Sigmoid colon (tissue), 7 donors: ENCODE measurements around the gene WHRN. TPM values are rescaled to one million over a fixed set of nuclear protein-coding genes. Genes with fewer than 3 reads are reported as not detected.

Experiments used
- DNase-seq: peaks from one replicate; pipeline ENCODE4 v3.0.0-alpha.2; 2019
- H3K27ac ChIP-seq, 4 donors: fragments of 200-600 bp; sonication (generic); one replicate each; pipeline ENCODE4 v1.5.1; 2016 to 2019; ENCODE audit warnings: mild to moderate bottlenecking in 1 of 4
- H3K27me3 ChIP-seq, 3 donors: fragments of 200-600 bp; sonication (generic); one replicate each; pipeline ENCODE4 v1.5.1; 2019; ENCODE audit warnings: mild to moderate bottlenecking in 1 of 3
- H3K36me3 ChIP-seq, 4 donors: fragments of 200-600 bp; sonication (generic); one replicate each; pipeline ENCODE4 v1.5.1; 2016 to 2019
- H3K4me1 ChIP-seq, 4 donors: fragments of 200-600 bp; sonication (generic); one replicate each; pipeline ENCODE4 v1.5.1; 2017 to 2019
- H3K4me3 ChIP-seq, 4 donors: fragments of 200-600 bp; sonication (generic); one replicate each; pipeline ENCODE4 v1.5.1; 2017 to 2019; ENCODE audit warnings: mild to moderate bottlenecking in 2 of 4, moderate library complexity in 1 of 4
- H3K9me3 ChIP-seq, 4 donors: fragments of 200-600 bp in 3 of 4; sonication (generic) in 3 of 4; one replicate each; pipeline versions ENCODE4 v1.5.1 to v1.6.1; 2013 to 2019
- EP300 ChIP-seq, 4 donors: sonication (generic); formaldehyde crosslinking; IDR thresholded peaks; one replicate each; pipeline ENCODE4 v1.6.1; 2017; ENCODE audit warnings: antibody characterized with exemption in 4 of 4
- POLR2A ChIP-seq, 2 donors: fragments of 450-650 bp; IDR thresholded peaks; one replicate each; pipeline ENCODE4 v1.6.1; 2016; ENCODE audit warnings: antibody characterized with exemption in 2 of 2, mild to moderate bottlenecking in 2 of 2, moderate library complexity in 2 of 2
- POLR2AphosphoS5 ChIP-seq, 4 donors: sonication (generic); formaldehyde crosslinking; IDR thresholded peaks; one replicate each; pipeline ENCODE4 v1.6.1; 2017; ENCODE audit warnings: antibody characterized with exemption in 4 of 4
- WGBS, 2 donors: extraction: QIAGEN DNeasy Blood & Tissue Kit; methylation state at CpG; one replicate each; pipeline ENCODE4 v1.1.7; 2013; 5-methylcytosine and 5-hydroxymethylcytosine counted together
- intact Hi-C: fragments of 100-400 bp; cut with DNase I; formaldehyde crosslinking; loops from one replicate; pipeline ENCODE4 v1.15.1; 2023
- polyA plus RNA-seq, 3 donors: library from polyadenylated mRNA; stranded (reverse); fragments of 200-250 nt; gene quantifications; one replicate each; pipeline ENCODE4 v1.2.3, GENCODE V29; 2013
- total RNA-seq, 4 donors: library from RNA; depleted of rRNA; stranded (reverse); fragments of >200 nt; gene quantifications; one replicate each; pipeline ENCODE4 v1.1.0, GENCODE V29; 2016
- TF ChIP-seq, protein P1 (sequence below), 4 experiments: fragments of 450-650 bp in 3 of 4; fragments of 200-600 bp in 1 of 4; IDR thresholded peaks; one replicate each; pipeline ENCODE4 v1.5.1; 2016 to 2019; ENCODE audit warnings: antibody characterized with exemption in 4 of 4, mild to moderate bottlenecking in 3 of 4, moderate library complexity in 2 of 4
- donor health status: healthy with polysubstance abuse.
- donor health status: Bipolar disorder and iron deficiency.
- donor health status: healthy.

WHRN gene
- total and polyA plus RNA-seq, 7 donors: 0.60 to 7.8 (median 5.4) TPM

GRCh38 chr9:114476891-114477469 lies 28.3 kb downstream of the WHRN start:
- TF ChIP-seq, protein P1, sequence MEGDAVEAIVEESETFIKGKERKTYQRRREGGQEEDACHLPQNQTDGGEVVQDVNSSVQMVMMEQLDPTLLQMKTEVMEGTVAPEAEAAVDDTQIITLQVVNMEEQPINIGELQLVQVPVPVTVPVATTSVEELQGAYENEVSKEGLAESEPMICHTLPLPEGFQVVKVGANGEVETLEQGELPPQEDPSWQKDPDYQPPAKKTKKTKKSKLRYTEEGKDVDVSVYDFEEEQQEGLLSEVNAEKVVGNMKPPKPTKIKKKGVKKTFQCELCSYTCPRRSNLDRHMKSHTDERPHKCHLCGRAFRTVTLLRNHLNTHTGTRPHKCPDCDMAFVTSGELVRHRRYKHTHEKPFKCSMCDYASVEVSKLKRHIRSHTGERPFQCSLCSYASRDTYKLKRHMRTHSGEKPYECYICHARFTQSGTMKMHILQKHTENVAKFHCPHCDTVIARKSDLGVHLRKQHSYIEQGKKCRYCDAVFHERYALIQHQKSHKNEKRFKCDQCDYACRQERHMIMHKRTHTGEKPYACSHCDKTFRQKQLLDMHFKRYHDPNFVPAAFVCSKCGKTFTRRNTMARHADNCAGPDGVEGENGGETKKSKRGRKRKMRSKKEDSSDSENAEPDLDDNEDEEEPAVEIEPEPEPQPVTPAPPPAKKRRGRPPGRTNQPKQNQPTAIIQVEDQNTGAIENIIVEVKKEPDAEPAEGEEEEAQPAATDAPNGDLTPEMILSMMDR (IDR thresholded peaks at IDR 0.05): no peak
- TF ChIP-seq EP300 (IDR thresholded peaks at IDR 0.05) (no peak), POLR2AphosphoS5 (IDR thresholded peaks at IDR 0.05) (no peak), POLR2A (IDR thresholded peaks at IDR 0.05) (no peak)
- H3K9me3 ChIP-seq: no peaks in the 10 kb centered on the region
- 91 to 95% methylated on average over 9 of the region's 9 CpGs for WGBS, 2 donors
- DNase-seq: no peak
- no peak overlapping the region for H3K27ac ChIP-seq
- H3K27me3 ChIP-seq: no peaks in the 10 kb centered on the region
- intact Hi-C loops: no loop called here
- no peaks in the 10 kb centered on the region for H3K4me1 ChIP-seq
- H3K4me3 ChIP-seq: no peak overlapping the region
- peaks cover 0 to 22% (median 4%) of the 10 kb centered on the region in 4 donors for H3K36me3 ChIP-seq

- Histone ChIP-seq H3K4me1 (no peaks in the 10 kb centered on the region), H3K9me3 (no peaks in the 10 kb centered on the region), H3K27me3 (no peaks in the 10 kb centered on the region), H3K27ac (no peak overlapping the region), H3K36me3 (peaks cover 0 to 22% (median 4%) of the 10 kb centered on the region in 4 donors), H3K4me3 (no peak overlapping the region)
- TF ChIP-seq POLR2A (IDR thresholded peaks at IDR 0.05) (no peak), POLR2AphosphoS5 (IDR thresholded peaks at IDR 0.05) (no peak), EP300 (IDR thresholded peaks at IDR 0.05) (no peak)
- TF ChIP-seq, protein P1 (IDR thresholded peaks at IDR 0.05): no peak
- WGBS, 2 donors: 51 to 62% methylated on average over 8 of the region's 8 CpGs
- intact Hi-C loops: no loop called here
- DNase-seq: no peak
These were observed 29.7 kb downstream of the WHRN start for GRCh38 chr9:114475412-114476135.

GRCh38 chr9:114474425-114474824 lies 30.8 kb downstream of the WHRN start:
- Histone ChIP-seq H3K4me3 (no peak overlapping the region), H3K9me3 (no peaks in the 10 kb centered on the region), H3K36me3 (peaks cover 0 to 30% (median 4%) of the 10 kb centered on the region in 4 donors), H3K27ac (no peak overlapping the region), H3K27me3 (no peaks in the 10 kb centered on the region), H3K4me1 (no peaks in the 10 kb centered on the region)
- TF ChIP-seq, protein P1 (IDR thresholded peaks at IDR 0.05): no peak
- no peak for TF ChIP-seq POLR2A (IDR thresholded peaks at IDR 0.05)
- no peak for TF ChIP-seq EP300 (IDR thresholded peaks at IDR 0.05)
- TF ChIP-seq POLR2AphosphoS5 (IDR thresholded peaks at IDR 0.05): no peak
- WGBS, 2 donors: 95 to 96% methylated on average over 1 of the region's 1 CpG
- intact Hi-C loops: no loop called here
- no peak for DNase-seq

DNA sequence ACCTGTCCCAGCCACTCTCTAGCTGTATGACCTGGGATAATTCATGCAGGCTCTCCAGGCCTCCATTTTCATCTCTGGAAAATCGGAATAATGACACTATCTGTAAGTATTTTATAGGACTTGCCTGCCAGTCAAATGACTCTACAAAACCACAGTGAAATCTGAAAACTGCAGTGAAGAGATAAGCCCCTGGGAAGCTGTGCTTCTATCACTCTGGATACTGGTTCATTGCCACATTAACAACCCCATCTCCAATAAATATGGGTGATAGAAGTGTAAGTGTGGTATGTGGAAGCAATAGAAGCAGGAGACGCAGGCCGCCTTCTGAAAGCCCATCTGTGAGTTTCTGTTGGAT lies 31.8 kb downstream of the WHRN start:
- Histone ChIP-seq H3K36me3 (peaks cover 0 to 29% (median 4%) of the 10 kb centered on the region in 4 donors), H3K27ac (no peak overlapping the region), H3K4me1 (no peaks in the 10 kb centered on the region), H3K9me3 (no peaks in the 10 kb centered on the region), H3K4me3 (no peak overlapping the region), H3K27me3 (no peaks in the 10 kb centered on the region)
- DNase-seq: no peak
- no peak for TF ChIP-seq EP300 (IDR thresholded peaks at IDR 0.05)
- TF ChIP-seq, protein P1 (IDR thresholded peaks at IDR 0.05): no peak
- no peak for TF ChIP-seq POLR2AphosphoS5 (IDR thresholded peaks at IDR 0.05)
- TF ChIP-seq POLR2A (IDR thresholded peaks at IDR 0.05): no peak
- intact Hi-C loops: no loop called here
- 93 to 95% methylated on average over 3 of the region's 3 CpGs for WGBS, 2 donors
